H9 (cell line): ENCODE results near the gene MARCHF3. TPM values are rescaled to one million over a fixed set of nuclear protein-coding genes. Genes with fewer than 3 reads are reported as not detected.

Experiments
- DNase-seq: peaks from one replicate; pipeline ENCODE4 v3.0.0-alpha.2; 2017
- H2AFZ ChIP-seq: one replicate; pipeline ENCODE4 v1.6.1; 2013; ENCODE audit warnings: mild to moderate bottlenecking, low read length, control low read depth, moderate library complexity
- H2AK5ac ChIP-seq: 2 replicates; pipeline ENCODE4 v1.6.1; 2013; ENCODE audit warnings: low read length, control low read depth, mixed read lengths; ENCODE audit not compliant: insufficient read length
- H2BK120ac ChIP-seq: one replicate; pipeline ENCODE4 v1.6.1; 2013; ENCODE audit warnings: low read depth, mild to moderate bottlenecking, low read length, control low read depth, inconsistent platforms; ENCODE audit not compliant: poor library complexity, severe bottlenecking
- H2BK12ac ChIP-seq: 2 replicates; pipeline ENCODE4 v1.6.1; 2013; ENCODE audit warnings: low read length, control low read depth, mixed read lengths, low read depth; ENCODE audit not compliant: insufficient read length
- H2BK15ac ChIP-seq: 2 replicates; pipeline ENCODE4 v1.6.1; 2013; ENCODE audit warnings: low read depth, low read length, control low read depth
- H2BK20ac ChIP-seq: one replicate; pipeline ENCODE4 v1.6.1; 2013; ENCODE audit warnings: low read depth, mild to moderate bottlenecking, low read length, control low read depth, inconsistent platforms; ENCODE audit not compliant: poor library complexity, severe bottlenecking
- H2BK5ac ChIP-seq: 2 replicates; pipeline ENCODE4 v1.6.1; 2013; ENCODE audit warnings: low read length, control low read depth, mixed read lengths; ENCODE audit not compliant: insufficient read length
- H3K14ac ChIP-seq: 2 replicates; pipeline ENCODE4 v1.6.1; 2013; ENCODE audit warnings: low read length, control low read depth; ENCODE audit not compliant: insufficient read depth
- H3K18ac ChIP-seq: 2 replicates; pipeline ENCODE4 v1.6.1; 2013; ENCODE audit warnings: low read depth, mild to moderate bottlenecking, mixed read lengths, low read length, control low read depth; ENCODE audit not compliant: insufficient read length
- H3K23ac ChIP-seq: 2 replicates; pipeline ENCODE4 v1.6.1; 2013; ENCODE audit warnings: low read length, control low read depth, mixed read lengths, low read depth; ENCODE audit not compliant: insufficient read length
- H3K23me2 ChIP-seq: 2 replicates; pipeline ENCODE4 v1.6.1; 2013; ENCODE audit warnings: low read depth, mild to moderate bottlenecking, mixed read lengths, low read length, control low read depth; ENCODE audit not compliant: insufficient read length, poor library complexity, severe bottlenecking
- H3K27ac ChIP-seq: 2 replicates; pipeline ENCODE4 v1.5.1; 2013; ENCODE audit warnings: low read length, control low read depth, mixed read lengths, low read depth; ENCODE audit not compliant: insufficient read length
- H3K27me3 ChIP-seq: 2 replicates; pipeline ENCODE4 v1.6.1; 2013; ENCODE audit warnings: low read length, control low read depth, inconsistent platforms; ENCODE audit not compliant: insufficient read depth
- H3K4ac ChIP-seq: 2 replicates; pipeline ENCODE4 v1.6.1; 2013; ENCODE audit warnings: low read depth, mild to moderate bottlenecking, control low read depth, inconsistent platforms, low read length, moderate library complexity
- H3K4me1 ChIP-seq: 2 replicates; pipeline ENCODE4 v1.6.1; 2013; ENCODE audit warnings: low read length, control low read depth, inconsistent platforms; ENCODE audit not compliant: insufficient read depth
- H3K4me2 ChIP-seq: 2 replicates; pipeline ENCODE4 v1.6.1; 2013; ENCODE audit warnings: low read length, control low read depth, mixed read lengths; ENCODE audit not compliant: insufficient read length, insufficient read depth
- H3K56ac ChIP-seq: 2 replicates; pipeline ENCODE4 v1.6.1; 2013; ENCODE audit warnings: low read depth, mild to moderate bottlenecking, mixed read lengths, low read length, control low read depth; ENCODE audit not compliant: insufficient read length
- H3K79me1 ChIP-seq: 2 replicates; pipeline ENCODE4 v1.6.1; 2013; ENCODE audit warnings: low read depth, mild to moderate bottlenecking, moderate library complexity, low read length, control low read depth, inconsistent platforms; ENCODE audit not compliant: insufficient read depth, poor library complexity, severe bottlenecking
- H3K79me2 ChIP-seq: 2 replicates; pipeline ENCODE4 v1.6.1; 2013; ENCODE audit warnings: low read length, control low read depth, inconsistent platforms; ENCODE audit not compliant: insufficient read depth
- H3K9ac ChIP-seq: 2 replicates; pipeline ENCODE4 v1.6.1; 2013; ENCODE audit warnings: low read length, control low read depth, mixed read lengths; ENCODE audit not compliant: insufficient read length; ENCODE audit errors: extremely low read depth
- H3K9me3 ChIP-seq: one replicate; pipeline ENCODE4 v1.6.1; 2013; ENCODE audit warnings: low read depth, low read length, inconsistent platforms; ENCODE audit not compliant: control insufficient read depth
- H3T11ph ChIP-seq: one replicate; pipeline ENCODE4 v1.6.1; 2013; ENCODE audit warnings: mild to moderate bottlenecking, low read length, control low read depth, inconsistent platforms
- H4K20me1 ChIP-seq: one replicate; pipeline ENCODE4 v1.6.1; 2013; ENCODE audit not compliant: control insufficient read depth, insufficient read length, insufficient read depth
- H4K5ac ChIP-seq: 2 replicates; pipeline ENCODE4 v1.6.1; 2013; ENCODE audit warnings: low read depth, mild to moderate bottlenecking, mixed read lengths, low read length, control low read depth; ENCODE audit not compliant: insufficient read length
- H4K8ac ChIP-seq: replicated peaks from 2 replicates; pipeline ENCODE4 v1.6.1; 2013; ENCODE audit warnings: low read length, control low read depth, mixed read lengths, low read depth; ENCODE audit not compliant: insufficient read length
- H4K91ac ChIP-seq: 2 replicates; pipeline ENCODE4 v1.6.1; 2013; ENCODE audit warnings: low read depth, mild to moderate bottlenecking, moderate library complexity, mixed read lengths, low read length, control low read depth; ENCODE audit not compliant: insufficient read length
- H3K27ac Mint-ChIP-seq, 3 experiments: 2 replicates in 2 of 3; 3 replicates in 1 of 3; pipeline ENCODE4 v1.8.0; 2020 to 2021; ENCODE audit warnings: mixed read lengths in 3 of 3, mild to moderate bottlenecking in 1 of 3, moderate library complexity in 1 of 3
- H3K27me3 Mint-ChIP-seq: 2 replicates; pipeline ENCODE4 v1.8.0; 2021; ENCODE audit warnings: low read depth, mild to moderate bottlenecking, moderate library complexity, mixed read lengths
- H3K36me3 Mint-ChIP-seq, 3 experiments: 2 replicates in 2 of 3; 3 replicates in 1 of 3; pipeline ENCODE4 v1.8.0; 2020 to 2021; ENCODE audit warnings: low read depth in 3 of 3, mixed read lengths in 3 of 3; ENCODE audit not compliant: insufficient read depth in 1 of 3
- H3K4me1 Mint-ChIP-seq, 2 experiments: 2 replicates each; pipeline ENCODE4 v1.8.0; 2020; ENCODE audit warnings: mixed read lengths in 2 of 2
- H3K4me3 Mint-ChIP-seq, 2 experiments: 2 replicates in 1 of 2; 3 replicates in 1 of 2; pipeline ENCODE4 v1.8.0; 2020 to 2021; ENCODE audit warnings: mild to moderate bottlenecking in 2 of 2, mixed read lengths in 2 of 2, moderate library complexity in 1 of 2
- H3K9me3 Mint-ChIP-seq, 2 experiments: 2 replicates in 1 of 2; 3 replicates in 1 of 2; pipeline ENCODE4 v1.8.0; 2020; ENCODE audit warnings: mild to moderate bottlenecking in 2 of 2, mixed read lengths in 2 of 2, moderate library complexity in 1 of 2
- total RNA-seq: library from RNA; stranded (reverse); gene quantifications from 2 replicates; pipeline ENCODE4 v1.2.1, GENCODE V29; 2021
- TF ChIP-seq, protein P1 (sequence below): fragments of 200-600 bp; sonication (generic); conservative IDR thresholded peaks from 3 replicates; pipeline ENCODE4 v1.8.0; 2021; ENCODE audit warnings: antibody characterized with exemption, mild to moderate bottlenecking

MARCHF3 gene
- total RNA-seq, 1 experiment from 2014 or later, result 17.7 TPM

GRCh38 chr5:126965487-126965886 lies 64.9 kb downstream of the MARCHF3 start:
- Histone ChIP-seq H3K14ac (no peak overlapping the region), H2AK5ac (no peak overlapping the region), H3T11ph (no peak overlapping the region), H3K4me1 (no peaks in the 10 kb centered on the region; the same call in 1 of the 2 replicates), H2BK20ac (no peak overlapping the region), H3K4me2 (no peak overlapping the region), H2BK120ac (no peak overlapping the region), H4K20me1 (no peaks in the 10 kb centered on the region), H2AFZ (no peak overlapping the region), H3K56ac (no peak overlapping the region), H3K9ac (no peak overlapping the region), H3K18ac (no peak overlapping the region), H3K9me3 (no peaks in the 10 kb centered on the region), H4K8ac (no peak overlapping the region), H2BK12ac (no peak overlapping the region), H3K79me2 (0 out of 2 replicates have a peak, but pooled peaks cover 1% of the 10 kb centered on the region), H3K4ac (no peak overlapping the region), H2BK5ac (no peak overlapping the region), H3K27me3 (no peaks in the 10 kb centered on the region), H3K23me2 (no peaks in the 10 kb centered on the region), H2BK15ac (no peak overlapping the region), H3K27ac (no peak overlapping the region), H4K91ac (no peak overlapping the region), H3K23ac (no peak overlapping the region), H3K79me1 (no peaks in the 10 kb centered on the region), H4K5ac (no peak overlapping the region)
- no peak overlapping the region for H3K4me3 Mint-ChIP-seq
- DNase-seq, result no peak
- H3K36me3 Mint-ChIP-seq, result no peaks in the 10 kb centered on the region
- H3K27ac Mint-ChIP-seq, result no peak overlapping the region; a peak in 1 of 7 replicates
- H3K27me3 Mint-ChIP-seq, result no peaks in the 10 kb centered on the region
- peaks cover 9 to 11% of the 10 kb centered on the region in 2 experiments for H3K4me1 Mint-ChIP-seq
- TF ChIP-seq, protein P1, sequence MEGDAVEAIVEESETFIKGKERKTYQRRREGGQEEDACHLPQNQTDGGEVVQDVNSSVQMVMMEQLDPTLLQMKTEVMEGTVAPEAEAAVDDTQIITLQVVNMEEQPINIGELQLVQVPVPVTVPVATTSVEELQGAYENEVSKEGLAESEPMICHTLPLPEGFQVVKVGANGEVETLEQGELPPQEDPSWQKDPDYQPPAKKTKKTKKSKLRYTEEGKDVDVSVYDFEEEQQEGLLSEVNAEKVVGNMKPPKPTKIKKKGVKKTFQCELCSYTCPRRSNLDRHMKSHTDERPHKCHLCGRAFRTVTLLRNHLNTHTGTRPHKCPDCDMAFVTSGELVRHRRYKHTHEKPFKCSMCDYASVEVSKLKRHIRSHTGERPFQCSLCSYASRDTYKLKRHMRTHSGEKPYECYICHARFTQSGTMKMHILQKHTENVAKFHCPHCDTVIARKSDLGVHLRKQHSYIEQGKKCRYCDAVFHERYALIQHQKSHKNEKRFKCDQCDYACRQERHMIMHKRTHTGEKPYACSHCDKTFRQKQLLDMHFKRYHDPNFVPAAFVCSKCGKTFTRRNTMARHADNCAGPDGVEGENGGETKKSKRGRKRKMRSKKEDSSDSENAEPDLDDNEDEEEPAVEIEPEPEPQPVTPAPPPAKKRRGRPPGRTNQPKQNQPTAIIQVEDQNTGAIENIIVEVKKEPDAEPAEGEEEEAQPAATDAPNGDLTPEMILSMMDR, result no peak
- H3K9me3 Mint-ChIP-seq, result no peaks in the 10 kb centered on the region
